Calu3 (cell line): Measurements from ENCODE around the gene ARHGEF2. TPM values are rescaled to one million over a fixed set of nuclear protein-coding genes. Genes with fewer than 3 reads are reported as not detected.

ENCODE experiments used
- BruUV-seq: library from RNA; stranded (reverse); fragments of 400-500 nt; replicated peaks from 2 replicates; lab custom pipeline; 2021; lab: Mats Ljungman, UMichigan
- CTCF ChIA-PET: fragments of 300-600 bp; sonication (Branson Sonifier 250); formaldehyde crosslinking; loops from one replicate; lab custom pipeline; 2022; ENCODE audit warnings: antibody characterized with exemption; lab: Charles Lee
- DNase-seq: peaks from one replicate; pipeline ENCODE4 v3.0.0; 2022
- H3K27ac Mint-ChIP-seq: one replicate; pipeline ENCODE4 v1.8.0; 2022; ENCODE audit warnings: mixed read lengths; ENCODE audit not compliant: unreplicated experiment
- H3K27me3 Mint-ChIP-seq: one replicate; pipeline ENCODE4 v1.8.0; 2022; ENCODE audit warnings: mixed read lengths; ENCODE audit not compliant: unreplicated experiment
- H3K36me3 Mint-ChIP-seq: one replicate; pipeline ENCODE4 v1.8.0; 2022; ENCODE audit warnings: mild to moderate bottlenecking, moderate library complexity, mixed read lengths; ENCODE audit not compliant: insufficient read depth, unreplicated experiment
- H3K4me1 Mint-ChIP-seq: one replicate; pipeline ENCODE4 v1.8.0; 2022; ENCODE audit warnings: mild to moderate bottlenecking, low read depth, mixed read lengths; ENCODE audit not compliant: unreplicated experiment
- H3K4me3 Mint-ChIP-seq: one replicate; pipeline ENCODE4 v1.8.0; 2022; ENCODE audit warnings: mild to moderate bottlenecking, low read depth, moderate library complexity, mixed read lengths; ENCODE audit not compliant: unreplicated experiment
- H3K9me3 Mint-ChIP-seq: one replicate; pipeline ENCODE4 v1.8.0; 2022; ENCODE audit warnings: low read depth, mixed read lengths; ENCODE audit not compliant: unreplicated experiment
- intact Hi-C: fragments of 100-400 bp; cut with micrococcal nuclease; formaldehyde crosslinking; loops from one replicate; pipeline ENCODE4 v1.10.0; 2022; ENCODE audit not compliant: unreplicated experiment
- total RNA-seq: library from RNA; stranded (reverse); gene quantifications from 2 replicates; pipeline ENCODE4 v1.2.3, GENCODE V29; 2022
- TF ChIP-seq, protein P1 (sequence below): fragments of 200-600 bp; IDR thresholded peaks from one replicate; pipeline ENCODE4 v1.8.0; 2022; ENCODE audit warnings: antibody characterized with exemption; ENCODE audit not compliant: unreplicated experiment

ARHGEF2 gene
- total RNA-seq, 1 experiment from 2014 or later: 97.6 TPM

GRCh38 chr1:155983191-155984024 lies 5.1 kb upstream of the ARHGEF2 start:
- CTCF ChIA-PET: interaction anchor here (0.5 to 1.3 kb wide), 6 partner anchors 21 to 256 kb away, joined by 3 to 7 read pairs (median 4); no protein-coding TSS in a partner anchor

GRCh38 chr1:155982106-155982505 lies 3.8 kb upstream of the ARHGEF2 start:
- no peaks in the 10 kb centered on the region for H3K27me3 Mint-ChIP-seq
- peaks cover 62% of the 10 kb centered on the region for H3K4me1 Mint-ChIP-seq
- intact Hi-C loops: no loop called here
- no TSS peak for BruUV-seq
- H3K9me3 Mint-ChIP-seq: no peaks in the 10 kb centered on the region
- peak overlapping the region; percentile 78 for H3K4me3 Mint-ChIP-seq
- peak overlapping the region; percentile 84 for H3K27ac Mint-ChIP-seq
- TF ChIP-seq, protein P1, sequence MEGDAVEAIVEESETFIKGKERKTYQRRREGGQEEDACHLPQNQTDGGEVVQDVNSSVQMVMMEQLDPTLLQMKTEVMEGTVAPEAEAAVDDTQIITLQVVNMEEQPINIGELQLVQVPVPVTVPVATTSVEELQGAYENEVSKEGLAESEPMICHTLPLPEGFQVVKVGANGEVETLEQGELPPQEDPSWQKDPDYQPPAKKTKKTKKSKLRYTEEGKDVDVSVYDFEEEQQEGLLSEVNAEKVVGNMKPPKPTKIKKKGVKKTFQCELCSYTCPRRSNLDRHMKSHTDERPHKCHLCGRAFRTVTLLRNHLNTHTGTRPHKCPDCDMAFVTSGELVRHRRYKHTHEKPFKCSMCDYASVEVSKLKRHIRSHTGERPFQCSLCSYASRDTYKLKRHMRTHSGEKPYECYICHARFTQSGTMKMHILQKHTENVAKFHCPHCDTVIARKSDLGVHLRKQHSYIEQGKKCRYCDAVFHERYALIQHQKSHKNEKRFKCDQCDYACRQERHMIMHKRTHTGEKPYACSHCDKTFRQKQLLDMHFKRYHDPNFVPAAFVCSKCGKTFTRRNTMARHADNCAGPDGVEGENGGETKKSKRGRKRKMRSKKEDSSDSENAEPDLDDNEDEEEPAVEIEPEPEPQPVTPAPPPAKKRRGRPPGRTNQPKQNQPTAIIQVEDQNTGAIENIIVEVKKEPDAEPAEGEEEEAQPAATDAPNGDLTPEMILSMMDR: no peak
- CTCF ChIA-PET: no interaction called here
- DNase-seq: no peak
- H3K36me3 Mint-ChIP-seq: peaks cover 65% of the 10 kb centered on the region

More at GRCh38 chr1:155983191-155984024, 5.1 kb upstream of the ARHGEF2 start:
- peaks cover 61% of the 10 kb centered on the region for H3K4me1 Mint-ChIP-seq
- intact Hi-C loops: loop anchor here (1.0 kb wide), 1 partner anchor 43 kb away; no protein-coding TSS in a partner anchor
- TF ChIP-seq, protein P1: no peak
- peaks cover 52% of the 10 kb centered on the region for H3K36me3 Mint-ChIP-seq
- peak; percentile 54 for DNase-seq
- H3K27me3 Mint-ChIP-seq: no peaks in the 10 kb centered on the region
- H3K27ac Mint-ChIP-seq: peak overlapping the region; percentile 84
- H3K4me3 Mint-ChIP-seq: peak overlapping the region; percentile 43
- BruUV-seq: no TSS peak
- H3K9me3 Mint-ChIP-seq: peaks cover 4% of the 10 kb centered on the region

GRCh38 chr1:155981266-155982088 lies 3.1 kb upstream of the ARHGEF2 start:
- TF ChIP-seq, protein P1: no peak
- peak overlapping the region; percentile 78 for H3K4me3 Mint-ChIP-seq
- no peak for DNase-seq
- peaks cover 71% of the 10 kb centered on the region for H3K36me3 Mint-ChIP-seq
- peaks cover 69% of the 10 kb centered on the region for H3K4me1 Mint-ChIP-seq
- no peaks in the 10 kb centered on the region for H3K9me3 Mint-ChIP-seq
- CTCF ChIA-PET: no interaction called here
- H3K27me3 Mint-ChIP-seq: no peaks in the 10 kb centered on the region
- H3K27ac Mint-ChIP-seq: peak overlapping the region; percentile 84
- BruUV-seq: no TSS peak
- intact Hi-C loops: no loop called here

GRCh38 chr1:155979597-155980343 lies 1.4 kb upstream of the ARHGEF2 start:
- Mint-ChIP-seq H3K27me3 (no peaks in the 10 kb centered on the region), H3K27ac (peak overlapping the region; percentile 73), H3K4me3 (peak overlapping the region; percentile 78), H3K36me3 (peaks cover 83% of the 10 kb centered on the region), H3K4me1 (peaks cover 85% of the 10 kb centered on the region), H3K9me3 (no peaks in the 10 kb centered on the region)
- BruUV-seq: no TSS peak
- intact Hi-C loops: no loop called here
- TF ChIP-seq, protein P1: no peak
- CTCF ChIA-PET: interaction anchor here (1.0 to 1.5 kb wide), 2 partner anchors 10 to 11 kb away, joined by 3 to 9 read pairs; no protein-coding TSS in a partner anchor
- no peak for DNase-seq
